Testis (tissue), 3 donors: ENCODE results near the gene LRRC49. TPM values are rescaled to one million over a fixed set of nuclear protein-coding genes. Genes with fewer than 3 reads are reported as not detected.

Source experiments
- DNase-seq: peaks from one replicate; pipeline ENCODE4 v3.0.0-alpha.2; 2019
- H3K27ac ChIP-seq, 2 donors: fragments of 200-600 bp; sonication (generic); one replicate each; pipeline ENCODE4 v1.5.1; 2019
- H3K27me3 ChIP-seq: fragments of 200-600 bp; sonication (generic); one replicate; pipeline ENCODE4 v1.5.1; 2019
- H3K36me3 ChIP-seq: fragments of 200-600 bp; sonication (generic); one replicate; pipeline ENCODE4 v1.5.1; 2017; ENCODE audit warnings: low read depth; ENCODE audit errors: missing control alignments
- H3K4me1 ChIP-seq: fragments of 200-600 bp; sonication (generic); one replicate; pipeline ENCODE4 v1.5.1; 2019
- H3K4me3 ChIP-seq, 2 donors: fragments of 200-600 bp; sonication (generic); one replicate each; pipeline ENCODE4 v1.5.1; 2017 to 2019
- H3K9me3 ChIP-seq: fragments of 200-600 bp; sonication (generic); one replicate; pipeline ENCODE4 v1.5.1; 2017
- POLR2A ChIP-seq: fragments of 450-650 bp; IDR thresholded peaks from one replicate; pipeline ENCODE4 v1.6.1; 2017; ENCODE audit warnings: antibody characterized with exemption, mild to moderate bottlenecking, moderate library complexity
- WGBS, 2 donors: methylation state at CpG; one replicate each; pipeline ENCODE4 v1.1.5; 2018; 5-methylcytosine and 5-hydroxymethylcytosine counted together
- intact Hi-C: fragments of 100-400 bp; cut with DNase I; formaldehyde crosslinking; loops from one replicate; pipeline ENCODE4 v1.15.1; 2023; ENCODE audit warnings: low total_unique reads
- polyA plus RNA-seq: library from polyadenylated mRNA; stranded (reverse); fragments of 350-450 nt; fragmentation: Illumina TruSeq; extraction: RNeasy Lipid Tissue Mini Kit (QIAGEN cat#74804); gene quantifications from one replicate; pipeline ENCODE4 v1.2.3, GENCODE V29; 2014; ENCODE audit warnings: low read depth, low replicate concordance; ENCODE audit not compliant: insufficient read depth
- total RNA-seq, 2 donors: library from RNA; depleted of rRNA; stranded (reverse); fragments of >200 nt; gene quantifications; one replicate each; pipeline ENCODE4 v1.2.3, GENCODE V29; 2016
- TF ChIP-seq, protein P1 (sequence below), 3 experiments: fragments of 450-650 bp in 2 of 3; fragments of 200-600 bp in 1 of 3; sonication (generic) in 1 of 3; IDR thresholded peaks; one replicate each; pipeline ENCODE4 v1.5.1; 2016 to 2019; ENCODE audit warnings: antibody characterized with exemption in 3 of 3, mild to moderate bottlenecking in 2 of 3, moderate library complexity in 1 of 3

LRRC49 gene
- total and polyA plus RNA-seq, 3 donors from 2014 or later = 19.9 to 35.4 (median 22.4) TPM

- Histone ChIP-seq H3K9me3 (no peaks in the 10 kb centered on the region), H3K4me1 (peaks cover 12% of the 10 kb centered on the region), H3K36me3 (no peaks in the 10 kb centered on the region), H3K27ac (peak overlapping the region; percentile 73 to 92), H3K4me3 (peak overlapping the region; percentile 71 to 74), H3K27me3 (no peaks in the 10 kb centered on the region)
- intact Hi-C loops = no loop called here
- no peak for TF ChIP-seq POLR2A
- TF ChIP-seq, protein P1, sequence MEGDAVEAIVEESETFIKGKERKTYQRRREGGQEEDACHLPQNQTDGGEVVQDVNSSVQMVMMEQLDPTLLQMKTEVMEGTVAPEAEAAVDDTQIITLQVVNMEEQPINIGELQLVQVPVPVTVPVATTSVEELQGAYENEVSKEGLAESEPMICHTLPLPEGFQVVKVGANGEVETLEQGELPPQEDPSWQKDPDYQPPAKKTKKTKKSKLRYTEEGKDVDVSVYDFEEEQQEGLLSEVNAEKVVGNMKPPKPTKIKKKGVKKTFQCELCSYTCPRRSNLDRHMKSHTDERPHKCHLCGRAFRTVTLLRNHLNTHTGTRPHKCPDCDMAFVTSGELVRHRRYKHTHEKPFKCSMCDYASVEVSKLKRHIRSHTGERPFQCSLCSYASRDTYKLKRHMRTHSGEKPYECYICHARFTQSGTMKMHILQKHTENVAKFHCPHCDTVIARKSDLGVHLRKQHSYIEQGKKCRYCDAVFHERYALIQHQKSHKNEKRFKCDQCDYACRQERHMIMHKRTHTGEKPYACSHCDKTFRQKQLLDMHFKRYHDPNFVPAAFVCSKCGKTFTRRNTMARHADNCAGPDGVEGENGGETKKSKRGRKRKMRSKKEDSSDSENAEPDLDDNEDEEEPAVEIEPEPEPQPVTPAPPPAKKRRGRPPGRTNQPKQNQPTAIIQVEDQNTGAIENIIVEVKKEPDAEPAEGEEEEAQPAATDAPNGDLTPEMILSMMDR (IDR thresholded peaks at IDR 0.05) = no peak
- WGBS, 2 donors = 0 to 2% methylated on average over 32 to 39 of the region's 54 CpGs
- DNase-seq = peak; percentile 35
Observed at GRCh38 chr15:70853318-70853972, 39.2 kb upstream of the LRRC49 start.

GRCh38 chr15:70853973-70854665 is 38.5 kb upstream of the LRRC49 start, which contains the start of gene LARP6:
TSS of gene LARP6 (minus strand) at chr15:70854157. CDS start at chr15:70854088, 69 bp downstream.
- peak; percentile 52 for DNase-seq
- Histone ChIP-seq H3K27ac (peak within 1 kb of the TSS; percentile 87 to 92), H3K9me3 (no peaks in the 10 kb centered on the region), H3K4me1 (peaks cover 14% of the 10 kb centered on the region), H3K36me3 (no peaks in the 10 kb centered on the region), H3K4me3 (peak within 1 kb of the TSS; percentile 71 to 74), H3K27me3 (no peaks in the 10 kb centered on the region)
- no peak for TF ChIP-seq POLR2A
- TF ChIP-seq, protein P1 (IDR thresholded peaks at IDR 0.05) = no peak
- intact Hi-C loops = no loop called here
- 0% methylated on average over 2 to 36 of the region's 78 CpGs for WGBS, 2 donors

GRCh38 chr15:70854666-70854976 is 38.0 kb upstream of the LRRC49 start:
- 25 to 29% methylated on average over 4 of the region's 4 CpGs for WGBS, 2 donors
- TF ChIP-seq POLR2A = no peak
- TF ChIP-seq, protein P1 (IDR thresholded peaks at IDR 0.05) = no peak

DNA sequence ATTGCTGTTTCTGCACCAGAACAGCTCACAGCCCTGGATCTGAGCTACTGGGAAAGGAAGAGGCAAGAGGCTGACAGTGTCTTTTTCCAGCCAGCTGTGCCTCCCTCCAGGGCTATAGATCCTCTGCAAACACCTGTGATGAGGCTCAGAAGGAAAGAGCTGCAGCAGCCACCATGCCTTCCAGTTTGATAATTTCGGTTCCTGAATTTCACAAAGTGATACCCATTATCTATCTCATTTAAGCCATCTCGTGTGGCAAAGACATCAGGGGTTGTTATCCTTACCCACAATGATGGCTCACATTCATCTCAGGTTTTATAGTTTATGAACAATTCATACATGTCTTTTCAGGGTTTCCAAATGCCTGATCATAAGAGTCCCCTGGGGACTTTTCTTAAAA is 36.9 kb upstream of the LRRC49 start:
- no peak overlapping the region for H3K4me3 ChIP-seq
- no peaks in the 10 kb centered on the region for H3K9me3 ChIP-seq
- intact Hi-C loops = no loop called here
- 86 to 90% methylated on average over 2 of the region's 2 CpGs for WGBS, 2 donors
- DNase-seq = no peak
- H3K27me3 ChIP-seq = no peaks in the 10 kb centered on the region
- TF ChIP-seq, protein P1 (IDR thresholded peaks at IDR 0.05) = no peak
- TF ChIP-seq POLR2A = no peak
- H3K27ac ChIP-seq = no peak overlapping the region
- peaks cover 16% of the 10 kb centered on the region for H3K4me1 ChIP-seq
- H3K36me3 ChIP-seq = no peaks in the 10 kb centered on the region

More at GRCh38 chr15:70854666-70854976, 38.0 kb upstream of the LRRC49 start:
- Histone ChIP-seq H3K36me3 (no peaks in the 10 kb centered on the region), H3K27ac (peak overlapping the region; percentile 87 to 92), H3K4me1 (peaks cover 16% of the 10 kb centered on the region), H3K9me3 (no peaks in the 10 kb centered on the region), H3K4me3 (peak overlapping the region; percentile 71 to 74), H3K27me3 (no peaks in the 10 kb centered on the region)
- no peak for DNase-seq
- intact Hi-C loops = no loop called here
